GM12878 (cell line): Measurements from ENCODE around the gene CYP4A22.

Experiments
- CTCF ChIP-seq, 3 experiments: IDR thresholded peaks in 2 of 3; conservative IDR thresholded peaks in 1 of 3; 2 replicates each; pipeline ENCODE4 v1.5.1; 2011; ENCODE audit warnings: low read depth in 3 of 3, low read length in 3 of 3, mild to moderate bottlenecking in 3 of 3, control low read depth in 2 of 3, moderate library complexity in 2 of 3, inconsistent platforms in 1 of 3, mixed read lengths in 1 of 3; ENCODE audit not compliant: control insufficient read depth in 2 of 3, insufficient read depth in 1 of 3; ENCODE audit errors: extremely low read depth in 1 of 3
- EP300 ChIP-seq, 2 experiments: fragments of 150-350 bp in 1 of 2; IDR thresholded peaks; 2 replicates each; pipeline ENCODE4 v1.6.1; 2011 to 2012; ENCODE audit warnings: low read depth in 2 of 2, low read length in 2 of 2, borderline replicate concordance in 1 of 2, improper control_type of control experiment in 1 of 2, inconsistent platforms in 1 of 2; ENCODE audit not compliant: control insufficient read depth in 1 of 2
- GATAD2B ChIP-seq: fragments of 450-650 bp; conservative IDR thresholded peaks from 2 replicates; pipeline ENCODE4 v1.6.1; 2017; ENCODE audit warnings: low read depth, mild to moderate bottlenecking, moderate library complexity
- HDAC6 ChIP-seq: fragments of 200-600 bp; sonication (generic); IDR thresholded peaks from one replicate; pipeline ENCODE4 v1.8.0; 2017; ENCODE audit warnings: antibody characterized with exemption; ENCODE audit not compliant: unreplicated experiment
- MYC ChIP-seq: IDR thresholded peaks from 2 replicates; pipeline ENCODE4 v1.6.1; 2011; ENCODE audit warnings: mild to moderate bottlenecking, low read length, moderate library complexity, inconsistent platforms; ENCODE audit not compliant: insufficient read depth, insufficient replicate concordance, insufficient read length, severe bottlenecking
- NRF1 ChIP-seq: conservative IDR thresholded peaks from 2 replicates; pipeline ENCODE4 v1.6.1; 2011; ENCODE audit warnings: mild to moderate bottlenecking, low read depth, low read length, improper control_type of control experiment
- POLR2A ChIP-seq: IDR thresholded peaks from 2 replicates; pipeline ENCODE4 v1.6.1; 2011; ENCODE audit warnings: low read depth, mild to moderate bottlenecking, low read length
- SIN3A ChIP-seq: IDR thresholded peaks from 2 replicates; pipeline ENCODE4 v1.6.1; 2012; ENCODE audit warnings: low read depth, low read length, improper control_type of control experiment
- SP1 ChIP-seq: IDR thresholded peaks from one replicate; pipeline ENCODE4 v1.6.1; 2011; ENCODE audit warnings: low read depth, low read length
- ZNF274 ChIP-seq: IDR thresholded peaks from one replicate; pipeline ENCODE4 v1.8.0; 2011; ENCODE audit not compliant: insufficient read length, insufficient read depth
- ZZZ3 ChIP-seq: IDR thresholded peaks from 2 replicates; pipeline ENCODE4 v1.6.1; 2011; ENCODE audit warnings: low read depth; ENCODE audit not compliant: control insufficient read depth, insufficient read length
- TF ChIP-seq, protein P1 (sequence below): IDR thresholded peaks from 2 replicates; pipeline ENCODE4 v1.6.1; 2011; ENCODE audit warnings: borderline replicate concordance, low read depth, mild to moderate bottlenecking, moderate library complexity, mixed read lengths, low read length; ENCODE audit not compliant: insufficient read depth; ENCODE audit errors: extremely low read length
- TF ChIP-seq, protein P2 (sequence below): IDR thresholded peaks from 2 replicates; pipeline ENCODE4 v1.6.1; 2012; ENCODE audit warnings: low read depth, low read length, improper control_type of control experiment

- no peak for TF ChIP-seq ZZZ3
- no peak for TF ChIP-seq SIN3A
- TF ChIP-seq POLR2A: no peak
- no peak for TF ChIP-seq GATAD2B
- TF ChIP-seq MYC: no peak
- no peak for TF ChIP-seq CTCF (IDR thresholded peaks at IDR 0.05 in 2 of 3, conservative IDR thresholded peaks at IDR 0.05 in 1 of 3; ENCODE audit: control insufficient read depth in 2 of 3, extremely low read depth in 1 of 3, insufficient read depth in 1 of 3, low read depth in 3 of 3, low read length in 3 of 3)
- TF ChIP-seq, protein P1, sequence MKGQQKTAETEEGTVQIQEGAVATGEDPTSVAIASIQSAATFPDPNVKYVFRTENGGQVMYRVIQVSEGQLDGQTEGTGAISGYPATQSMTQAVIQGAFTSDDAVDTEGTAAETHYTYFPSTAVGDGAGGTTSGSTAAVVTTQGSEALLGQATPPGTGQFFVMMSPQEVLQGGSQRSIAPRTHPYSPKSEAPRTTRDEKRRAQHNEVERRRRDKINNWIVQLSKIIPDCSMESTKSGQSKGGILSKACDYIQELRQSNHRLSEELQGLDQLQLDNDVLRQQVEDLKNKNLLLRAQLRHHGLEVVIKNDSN: no peak
- no peak for TF ChIP-seq NRF1
- TF ChIP-seq EP300 (IDR thresholded peaks at IDR 0.05; ENCODE audit: borderline replicate concordance in 1 of 2, control insufficient read depth in 1 of 2, low read depth in 2 of 2, low read length in 2 of 2): no peak
- TF ChIP-seq, protein P2, sequence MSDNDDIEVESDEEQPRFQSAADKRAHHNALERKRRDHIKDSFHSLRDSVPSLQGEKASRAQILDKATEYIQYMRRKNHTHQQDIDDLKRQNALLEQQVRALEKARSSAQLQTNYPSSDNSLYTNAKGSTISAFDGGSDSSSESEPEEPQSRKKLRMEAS: no peak
- TF ChIP-seq ZNF274: no peak
- no peak for TF ChIP-seq SP1
- no peak for TF ChIP-seq HDAC6
Observed at GRCh38 chr1:47196622-47197021, 59.4 kb downstream of the CYP4A22 start.
